Measurements from ENCODE around the gene KATNA1. TPM values are rescaled to one million over a fixed set of nuclear protein-coding genes. Genes with fewer than 3 reads are reported as not detected.

The KATNA1 gene
- total and polyA plus RNA-seq, 9 of the 15 experiments (the other 6 are each of a cell fraction or from before 2014, with no cell fraction given) = 22.5 to 76.9 (median 45.0) TPM

GRCh38 chr6:149567194-149567586, 81.3 kb downstream of the KATNA1 start:
- Histone ChIP-seq H3K9me1 (ENCODE audit: control insufficient read depth, insufficient read depth, low read length) (no peaks in the 10 kb centered on the region), H3K9me3 (replicated peaks; ENCODE audit: control insufficient read depth, insufficient read depth, low read depth, low read length) (no peaks in the 10 kb centered on the region), H4K20me1 (replicated peaks; ENCODE audit: control insufficient read depth, insufficient read depth, low read length) (peaks cover 4% of the 10 kb centered on the region; the same call in 1 of the 2 replicates), H3K4me2 (ENCODE audit: insufficient read depth, low read length) (peak overlapping the region; percentile 94), H3K4me1 (replicated peaks in 1 of 2; ENCODE audit: control insufficient read depth in 2 of 2, insufficient read depth in 2 of 2, low read length in 2 of 2) (peaks cover 6 to 17% of the 10 kb centered on the region in 2 experiments; a peak in 4 of 5 replicates), H3K4me3 (peak overlapping the region; percentile 99), H3K79me2 (ENCODE audit: control insufficient read depth, insufficient read depth, low read length) (peaks cover 37% of the 10 kb centered on the region), H3K9ac (ENCODE audit: insufficient read depth in 1 of 2, low read depth in 2 of 2, low read length in 2 of 2) (peak overlapping the region; percentile 79 to 97), H3K27me3 (ENCODE audit: control insufficient read depth in 2 of 2, insufficient read depth in 2 of 2, low read length in 2 of 2) (no peaks in the 10 kb centered on the region), H2AFZ (ENCODE audit: low read depth, low read length) (peak overlapping the region; percentile 91), H3K27ac (ENCODE audit: extremely low read depth, low read depth, low read length) (no peak overlapping the region; the same call in 2 of the 3 replicates), H3K36me3 (ENCODE audit: control insufficient read depth, insufficient read depth, low read length) (no peaks in the 10 kb centered on the region)
- FAIRE-seq (no peak), DNase-seq (ENCODE audit: extremely low read depth in 1 of 4, low spot score in 3 of 4) (no peak), ATAC-seq (no peak)
- BruUV-seq (replicated peaks) = no TSS peak
- CTCF ChIA-PET (ENCODE audit: low intra/inter-chr PET ratio) = no interaction called here
- in situ Hi-C loops (cut with MboI) = no loop called here
- POLR2A ChIA-PET = interaction anchor here (0.5 to 1.2 kb wide), 5 partner anchors 16 to 694 kb away, joined by 3 to 6 read pairs (median 3); no protein-coding TSS in a partner anchor
- intact Hi-C loops (cut with micrococcal nuclease) = loop anchor here (5.0 to 10.0 kb wide), 4 partner anchors 150 to 438 kb away; partner anchors contain the start of genes LATS1 and LRP11
- TF ChIP-seq ZNF165 (CRISPR knock-in tag; IDR thresholded peaks at IDR 0.05; ENCODE audit: borderline replicate concordance) (no peak), ZBED1 (IDR thresholded peaks at IDR 0.05) (0 out of 2 replicates have a peak, but pooled peaks have one; percentile 3), RB1 (IDR thresholded peaks at IDR 0.05; ENCODE audit: low read depth) (no peak)
- 21% methylated on average over 12 of the region's 12 CpGs for WGBS (ENCODE audit: insufficient coverage, low coverage, missing lambda C conversion rate)

GRCh38 chr6:149566410-149567193, 81.9 kb downstream of the KATNA1 start:
- DNase-seq (ENCODE audit: extremely low read depth in 1 of 4, low spot score in 3 of 4) = peak; percentile 51 to 66 (median 57)
- BruUV-seq (replicated peaks) = no TSS peak
- Histone ChIP-seq H4K20me1 (replicated peaks; ENCODE audit: control insufficient read depth, insufficient read depth, low read length) (peaks cover 4% of the 10 kb centered on the region; the same call in 1 of the 2 replicates), H3K9me3 (replicated peaks; ENCODE audit: control insufficient read depth, insufficient read depth, low read depth, low read length) (no peaks in the 10 kb centered on the region), H3K27me3 (ENCODE audit: control insufficient read depth in 2 of 2, insufficient read depth in 2 of 2, low read length in 2 of 2) (no peaks in the 10 kb centered on the region), H3K9ac (ENCODE audit: insufficient read depth in 1 of 2, low read depth in 2 of 2, low read length in 2 of 2) (peak overlapping the region; percentile 79 to 97), H3K36me3 (ENCODE audit: control insufficient read depth, insufficient read depth, low read length) (no peaks in the 10 kb centered on the region), H3K27ac (ENCODE audit: extremely low read depth, low read depth, low read length) (peak overlapping the region; percentile 86), H3K4me1 (replicated peaks in 1 of 2; ENCODE audit: control insufficient read depth in 2 of 2, insufficient read depth in 2 of 2, low read length in 2 of 2) (peaks cover 6 to 17% of the 10 kb centered on the region in 2 experiments; a peak in 4 of 5 replicates), H3K9me1 (ENCODE audit: control insufficient read depth, insufficient read depth, low read length) (no peaks in the 10 kb centered on the region), H3K4me3 (peak overlapping the region; percentile 99), H3K4me2 (ENCODE audit: insufficient read depth, low read length) (peak overlapping the region; percentile 94), H2AFZ (ENCODE audit: low read depth, low read length) (peak overlapping the region; percentile 91), H3K79me2 (ENCODE audit: control insufficient read depth, insufficient read depth, low read length) (peaks cover 37% of the 10 kb centered on the region)
- FAIRE-seq = no peak
- in situ Hi-C loops (cut with MboI) (no loop called here), intact Hi-C loops (cut with micrococcal nuclease) (loop anchor here (5.0 to 10.0 kb wide), 4 partner anchors 151 to 438 kb away; partner anchors contain the start of genes LATS1 and LRP11)
- ChIA-PET POLR2A (interaction anchor here (0.5 to 6.1 kb wide), 13 partner anchors 9 to 694 kb away, joined by 3 to 34 read pairs (median 3); partner anchors contain the start of genes KATNA1 and PPIL4), CTCF (ENCODE audit: low intra/inter-chr PET ratio) (interaction anchor here (0.8 kb wide), 1 partner anchor 360 kb away, joined by 5 read pairs; no protein-coding TSS in a partner anchor)
- ATAC-seq = peak; percentile 73
- WGBS (ENCODE audit: insufficient coverage, low coverage, missing lambda C conversion rate) = under 1% methylated on average over 67 of the region's 81 CpGs
- TF ChIP-seq ZNF197 (CRISPR knock-in tag; IDR thresholded peaks at IDR 0.05; ENCODE audit: low read depth) (no peak), HOMEZ (CRISPR knock-in tag; IDR thresholded peaks at IDR 0.05) (0 out of 2 replicates have a peak, but pooled peaks have one; percentile 27), ZNF639 (CRISPR knock-in tag; conservative IDR thresholded peaks at IDR 0.05 in 1 of 2, IDR thresholded peaks at IDR 0.05 in 1 of 2) (peak in 1 of 2 experiments; percentile 93; a peak in 2 of 4 replicates), ZBTB43 (CRISPR knock-in tag; IDR thresholded peaks at IDR 0.05) (peak; percentile 81; the same call in 1 of the 2 replicates), LCOR (CRISPR knock-in tag; IDR thresholded peaks at IDR 0.05) (peak; percentile 61; the same call in 1 of the 2 replicates)
